Motor neuron (in vitro differentiated cells): Measurements from ENCODE around the gene COMMD2. TPM values are rescaled to one million over a fixed set of nuclear protein-coding genes. Genes with fewer than 3 reads are reported as not detected.

Experiments
- ATAC-seq, 8 experiments: fragments of 200-7000 bp; cut with Tn5 transposase; replicated peaks in 6 of 8; 2 replicates each; pipeline ENCODE4 v1.8.0; 2021; ENCODE audit warnings: mild to moderate bottlenecking in 8 of 8, moderate library complexity in 8 of 8
- H3K27ac ChIP-seq, 2 donors: fragments of 250-450 bp; sonication (Bioruptor Pico); 2 replicates each; pipeline ENCODE4 v1.9.0; 2021; ENCODE audit warnings: antibody characterized with exemption in 2 of 2, mild to moderate bottlenecking in 2 of 2, moderate library complexity in 1 of 2
- H3K4me1 ChIP-seq, 2 donors: fragments of 250-450 bp; sonication (Bioruptor Pico); replicated peaks in 1 of 2; 2 replicates each; pipeline ENCODE4 v1.6.1; 2021; ENCODE audit warnings: antibody characterized with exemption in 2 of 2, mild to moderate bottlenecking in 2 of 2, moderate library complexity in 1 of 2
- H3K4me3 ChIP-seq, 5 donors: fragments of 250-450 bp; sonication (Bioruptor Pico); 2 replicates each; pipeline ENCODE4 v1.9.0; 2021; ENCODE audit warnings: antibody characterized with exemption in 5 of 5, mild to moderate bottlenecking in 5 of 5, moderate library complexity in 4 of 5
- WGBS, 10 experiments: fragments of 450-650 bp; shearing (Covaris generic); methylation state at CpG; one replicate each; pipeline ENCODE4 v1.0.0; 2022; 5-methylcytosine and 5-hydroxymethylcytosine counted together
- in situ Hi-C, 9 experiments: fragments of 400-800 bp; cut with MboI; loops; one replicate each; pipeline ENCODE4 v1.15.0; 2021; ENCODE audit warnings: low sequenced_read_pairs in 9 of 9, low pct_unique_long_range_greater_than_20kb in 2 of 9; ENCODE audit not compliant: unreplicated experiment in 9 of 9
- total RNA-seq, 8 experiments: library from RNA; unstranded; fragments of 300-600 nt; gene quantifications; 2 replicates each; pipeline versions ENCODE4 v1.2.3 to v1.2.4, GENCODE V29; 2022

Gene COMMD2
- total RNA-seq, 8 experiments from 2014 or later, result 22.7 to 46.3 (median 29.3) TPM

DNA sequence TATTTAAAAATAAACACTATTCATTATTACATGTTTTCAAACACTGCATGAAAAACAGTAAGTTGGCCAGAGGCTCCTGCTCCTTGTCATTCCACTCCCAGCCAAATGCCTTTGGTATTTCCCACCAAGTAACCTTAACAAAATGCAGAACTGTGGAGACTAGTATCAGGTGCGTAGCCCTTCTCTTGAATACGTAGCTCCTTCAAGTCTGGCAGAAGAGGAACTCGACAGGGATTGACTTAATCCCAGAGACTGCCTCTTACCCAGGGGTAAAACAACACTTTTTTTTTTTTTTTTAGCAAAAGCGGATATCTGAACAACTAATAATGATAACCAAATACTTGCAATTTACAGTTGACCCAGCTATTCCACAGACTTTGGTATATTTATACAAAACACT, 738 bp downstream of the COMMD2 start:
- Histone ChIP-seq H3K27ac (no peak overlapping the region), H3K4me3 (peak overlapping the region; percentile 71 to 94 (median 87)), H3K4me1 (peaks cover 3 to 9% of the 10 kb centered on the region in 2 donors)
- 0 to 29% (median 11%) methylated on average over 2 to 4 of the region's 4 CpGs; no CpG with 5 or more reads in 1 of the 10 experiments for WGBS, 10 experiments
- in situ Hi-C loops, result no loop called here
- ATAC-seq, result no peak

DNA sequence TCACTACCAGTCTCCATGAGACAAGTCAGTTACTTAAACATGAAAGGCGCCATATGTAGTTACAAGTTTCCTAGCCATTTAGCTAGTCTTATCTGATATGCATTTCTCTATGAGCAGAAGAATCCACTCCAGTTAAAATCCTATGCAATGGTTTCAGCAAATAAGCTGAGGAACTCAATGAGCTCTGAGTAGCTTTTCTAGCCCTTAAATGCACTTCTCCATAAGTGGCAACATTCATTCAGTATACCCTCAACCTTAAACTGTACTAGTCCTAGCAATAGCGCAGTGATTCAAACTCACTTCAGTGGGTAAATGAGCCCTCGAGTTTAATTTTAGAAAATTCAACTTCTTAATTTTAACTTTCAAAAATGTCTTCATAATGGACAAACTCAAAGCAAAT, 7.7 kb downstream of the COMMD2 start:
- 80 to 100% (median 100%) methylated on average over 1 to 3 of the region's 3 CpGs for WGBS, 10 experiments
- in situ Hi-C loops, result no loop called here
- no peak for ATAC-seq
- H3K4me3 ChIP-seq, result no peak overlapping the region
- no peak overlapping the region for H3K27ac ChIP-seq
- H3K4me1 ChIP-seq, result no peaks in the 10 kb centered on the region

DNA sequence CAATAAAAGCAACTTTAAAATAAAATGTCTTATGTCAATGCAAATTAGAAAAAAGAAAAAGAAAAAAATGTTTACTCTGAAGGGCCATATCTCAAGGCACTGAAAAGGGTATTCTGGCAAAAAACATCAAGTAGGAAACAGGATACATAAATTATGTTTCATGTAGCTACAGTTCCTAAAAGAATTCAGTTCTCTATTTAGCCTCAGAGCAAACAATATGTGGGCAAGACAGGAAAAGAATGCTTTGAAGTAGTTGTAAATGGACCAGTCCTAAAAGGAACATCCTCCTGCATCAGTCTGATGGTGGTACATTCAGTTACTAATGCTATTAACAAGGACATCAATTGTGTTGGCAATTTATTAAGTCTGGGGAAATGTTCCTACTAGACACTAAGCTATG, 8.1 kb downstream of the COMMD2 start:
- Histone ChIP-seq H3K27ac (no peak overlapping the region), H3K4me3 (no peak overlapping the region), H3K4me1 (no peaks in the 10 kb centered on the region)
- in situ Hi-C loops, result no loop called here
- no peak for ATAC-seq

DNA sequence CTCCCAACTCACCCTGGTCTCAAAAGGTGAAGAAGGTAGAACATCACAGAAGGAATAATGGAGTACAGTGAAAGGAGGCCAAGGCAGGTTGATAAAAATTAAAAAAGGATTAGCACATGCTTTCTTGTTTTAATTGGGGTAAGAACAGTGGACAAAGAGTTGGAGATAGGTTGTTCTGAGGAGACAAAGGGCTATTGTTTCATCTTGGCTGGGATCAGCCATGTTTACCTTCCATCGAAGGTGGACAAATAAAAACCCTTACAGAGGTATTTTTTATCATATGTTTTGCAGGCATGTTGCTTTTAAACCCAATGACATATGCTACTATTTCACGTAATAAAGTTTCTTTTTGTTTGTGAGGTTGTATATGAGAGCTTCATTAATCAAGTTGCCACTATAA, 12.9 kb downstream of the COMMD2 start:
- in situ Hi-C loops, result no loop called here
- H3K4me3 ChIP-seq, result no peak overlapping the region
- no peak overlapping the region for H3K27ac ChIP-seq
- H3K4me1 ChIP-seq, result no peaks in the 10 kb centered on the region
- ATAC-seq, result no peak
- 80 to 100% (median 100%) methylated on average over 1 to 2 of the region's 2 CpGs; no CpG with 5 or more reads in 1 of the 10 experiments for WGBS, 10 experiments

DNA sequence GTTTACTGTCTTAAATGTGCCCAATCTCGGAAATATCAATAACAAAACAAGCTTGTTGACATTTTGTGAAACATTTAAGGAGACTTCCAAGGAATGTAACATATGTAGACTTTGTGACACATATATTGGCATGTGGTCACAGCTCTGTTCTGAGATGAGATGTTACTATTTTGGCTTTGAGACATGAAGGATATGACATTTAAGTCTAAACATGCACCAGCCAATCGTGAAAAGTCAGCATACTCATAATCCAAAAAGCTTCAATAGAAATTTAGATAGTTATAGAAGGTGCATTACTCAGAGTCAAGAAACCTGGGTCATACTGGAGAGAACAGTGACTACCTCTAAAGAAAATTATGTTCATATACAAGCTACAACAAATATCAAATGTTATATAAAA, 13.4 kb downstream of the COMMD2 start:
- in situ Hi-C loops, result no loop called here
- 52 to 100% (median 89%) methylated on average over 2 of the region's 2 CpGs; no CpG with 5 or more reads in 1 of the 10 experiments for WGBS, 10 experiments
- H3K27ac ChIP-seq, result no peak overlapping the region
- H3K4me1 ChIP-seq, result no peaks in the 10 kb centered on the region
- ATAC-seq, result no peak
- no peak overlapping the region for H3K4me3 ChIP-seq

DNA sequence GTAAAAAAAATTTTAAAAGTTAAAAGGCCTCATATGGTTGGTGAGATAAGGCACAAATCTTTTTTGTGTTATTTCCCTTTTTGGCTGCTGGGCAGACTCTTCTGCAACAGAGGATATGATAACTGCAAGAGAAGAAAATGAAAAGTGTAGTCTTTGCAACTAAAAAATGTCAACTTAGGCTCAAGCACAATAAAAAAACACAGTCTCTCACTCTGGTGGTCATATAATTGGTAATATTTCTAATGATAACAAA, 15.4 kb downstream of the COMMD2 start:
- no peak overlapping the region for H3K4me3 ChIP-seq
- in situ Hi-C loops, result no loop called here
- H3K27ac ChIP-seq, result no peak overlapping the region
- ATAC-seq, result no peak
- no peaks in the 10 kb centered on the region for H3K4me1 ChIP-seq

DNA sequence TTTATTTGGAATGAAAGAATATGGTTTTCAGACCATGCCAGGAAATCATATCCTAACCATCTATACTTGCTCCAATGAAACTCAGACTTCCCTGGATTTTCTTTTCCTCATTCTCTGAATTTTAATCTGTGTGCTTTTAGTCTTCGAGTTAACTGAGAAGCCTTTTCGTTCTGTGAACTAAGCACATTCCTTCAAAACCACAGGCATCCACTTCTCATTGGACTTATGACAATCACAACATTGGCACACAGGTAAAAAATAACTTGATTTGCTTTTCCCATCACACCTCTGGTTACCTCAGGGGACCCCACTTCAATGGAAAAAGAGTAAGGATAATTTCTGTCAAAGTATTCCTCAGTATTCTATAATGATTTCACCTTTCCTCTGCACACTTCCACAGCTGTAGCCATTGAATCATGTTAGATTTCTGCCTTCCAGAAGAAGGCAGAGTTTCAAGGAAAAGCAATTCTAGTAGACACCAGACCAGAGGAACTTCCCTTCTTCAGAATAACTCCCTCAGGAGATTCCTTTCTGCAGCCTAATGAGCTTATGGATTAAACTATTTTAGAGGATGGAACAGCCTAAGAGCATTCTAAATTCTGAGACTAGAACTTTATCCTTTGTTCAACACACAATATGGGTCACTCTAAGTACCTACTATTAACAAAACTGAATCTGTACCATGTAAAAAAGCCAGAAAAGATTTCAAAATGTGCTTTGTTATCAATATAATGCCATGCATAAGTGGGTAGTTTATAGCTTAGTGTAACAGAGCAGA, 15.9 kb downstream of the COMMD2 start:
- WGBS, 10 experiments, result 20 to 96% (median 76%) methylated on average over 1 to 2 of the region's 2 CpGs; no CpG with 5 or more reads in 2 of the 10 experiments
- in situ Hi-C loops, result no loop called here
- Histone ChIP-seq H3K4me1 (no peaks in the 10 kb centered on the region), H3K27ac (no peak overlapping the region), H3K4me3 (no peak overlapping the region)
- ATAC-seq, result peak in 2 of 8 experiments; percentile 27 to 45

DNA sequence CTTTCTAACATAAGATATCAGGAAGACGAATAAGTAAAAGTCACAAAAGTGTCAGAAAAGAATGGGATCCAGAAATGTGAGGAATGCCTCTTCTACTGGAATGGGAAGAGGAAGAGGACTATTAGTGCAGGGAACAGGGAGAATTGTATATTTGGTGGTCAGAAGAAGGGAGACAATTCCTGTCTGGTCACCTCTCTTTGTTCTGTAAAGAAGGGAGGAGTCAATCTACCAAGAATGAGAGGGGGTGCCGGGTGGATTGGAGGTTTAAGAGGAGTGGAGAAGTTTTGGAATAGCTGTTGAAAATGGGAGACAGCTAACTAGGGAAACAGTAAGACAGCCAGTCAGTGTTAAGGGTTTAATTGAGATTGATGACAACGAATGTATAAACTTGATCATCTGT, 20.1 kb downstream of the COMMD2 start:
- no peak for ATAC-seq
- 54 to 93% (median 84%) methylated on average over 1 to 3 of the region's 3 CpGs for WGBS, 10 experiments
- Histone ChIP-seq H3K4me3 (no peak overlapping the region), H3K4me1 (no peaks in the 10 kb centered on the region), H3K27ac (no peak overlapping the region)
- in situ Hi-C loops, result no loop called here

DNA sequence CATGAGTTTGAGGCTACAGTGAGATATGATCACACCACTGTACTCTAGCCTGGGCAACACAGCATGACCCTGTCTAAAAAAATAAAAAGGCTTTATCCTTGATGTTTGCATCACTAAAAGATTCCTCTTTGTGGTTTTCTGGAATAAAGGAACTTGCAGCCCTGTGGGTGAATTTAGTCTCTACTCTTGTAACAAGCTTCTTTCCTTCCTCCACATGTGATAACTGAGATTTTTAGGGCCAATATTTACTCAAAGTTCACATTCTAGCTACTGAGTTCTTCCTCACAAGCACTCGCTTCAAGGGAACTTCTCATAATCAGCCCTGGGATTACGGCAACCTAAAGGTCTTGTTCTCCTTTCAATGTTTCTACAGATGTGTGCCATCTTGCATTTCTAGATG, 24.6 kb downstream of the COMMD2 start:
- 0 to 100% (median 73%) methylated on average over 1 to 2 of the region's 2 CpGs; no CpG with 5 or more reads in 2 of the 10 experiments for WGBS, 10 experiments
- H3K27ac ChIP-seq, result no peak overlapping the region
- H3K4me1 ChIP-seq, result no peaks in the 10 kb centered on the region
- no peak overlapping the region for H3K4me3 ChIP-seq
- in situ Hi-C loops, result no loop called here
- ATAC-seq, result no peak

DNA sequence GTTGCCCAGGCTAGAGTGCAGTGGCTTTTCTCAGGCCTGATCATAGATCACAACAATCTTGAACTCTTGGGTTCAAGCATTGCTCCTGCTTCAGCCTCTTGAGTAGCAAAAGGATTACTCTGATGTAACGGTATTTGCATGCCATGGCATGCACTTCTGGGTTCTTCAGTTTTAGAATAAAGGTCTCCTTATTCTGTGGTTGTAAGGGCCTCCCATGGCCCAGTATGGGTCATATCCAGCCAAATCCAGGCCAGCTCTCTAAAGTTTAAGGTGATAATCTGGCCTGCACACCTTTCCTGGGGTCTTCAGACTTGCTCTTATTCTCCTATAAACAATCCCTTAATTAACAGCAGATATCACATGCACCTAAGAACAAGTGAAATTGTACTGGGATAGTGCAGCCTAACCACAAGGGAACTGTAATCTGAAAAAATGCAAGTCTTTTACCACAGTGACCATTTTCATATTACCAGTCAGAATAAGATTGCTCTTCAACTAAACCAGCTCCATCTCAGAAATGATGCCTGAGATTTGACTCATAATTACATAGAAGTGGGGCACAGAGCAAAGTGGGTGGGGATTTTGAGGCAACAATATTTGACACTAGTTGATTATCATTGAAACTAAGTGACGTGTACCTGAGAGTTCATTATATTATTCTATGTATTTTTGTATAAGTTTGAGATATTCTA, 25.4 kb downstream of the COMMD2 start:
- 20 to 100% (median 96%) methylated on average over 1 to 2 of the region's 2 CpGs; no CpG with 5 or more reads in 2 of the 10 experiments for WGBS, 10 experiments
- Histone ChIP-seq H3K4me3 (no peak overlapping the region), H3K27ac (no peak overlapping the region), H3K4me1 (no peaks in the 10 kb centered on the region)
- in situ Hi-C loops, result no loop called here
- no peak for ATAC-seq

DNA sequence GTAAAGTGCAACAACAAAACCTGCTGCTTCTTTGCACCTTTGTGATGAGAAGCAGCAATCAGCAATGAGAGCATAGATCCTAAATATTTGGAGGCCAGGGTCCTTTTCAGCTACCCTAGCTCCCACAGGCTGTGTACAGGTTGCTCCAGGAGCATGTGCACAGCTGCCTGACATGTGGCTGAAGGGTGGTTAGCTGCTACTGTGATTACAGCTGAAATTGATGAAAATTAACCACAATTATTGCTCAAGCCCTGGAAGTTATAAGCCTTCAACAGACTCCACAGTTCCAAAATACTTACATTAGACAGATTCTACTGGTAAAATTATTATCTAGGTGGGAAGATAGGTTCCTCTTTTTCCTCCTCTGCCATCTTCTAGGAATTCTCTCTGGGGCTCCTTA, 28.5 kb downstream of the COMMD2 start:
- Histone ChIP-seq H3K27ac (no peak overlapping the region), H3K4me1 (no peaks in the 10 kb centered on the region), H3K4me3 (no peak overlapping the region)
- ATAC-seq, result no peak
- in situ Hi-C loops, result loop anchor here in 6 of 9 experiments (25.0 kb wide), 1 partner anchor 211 kb away; no protein-coding TSS in a partner anchor

DNA sequence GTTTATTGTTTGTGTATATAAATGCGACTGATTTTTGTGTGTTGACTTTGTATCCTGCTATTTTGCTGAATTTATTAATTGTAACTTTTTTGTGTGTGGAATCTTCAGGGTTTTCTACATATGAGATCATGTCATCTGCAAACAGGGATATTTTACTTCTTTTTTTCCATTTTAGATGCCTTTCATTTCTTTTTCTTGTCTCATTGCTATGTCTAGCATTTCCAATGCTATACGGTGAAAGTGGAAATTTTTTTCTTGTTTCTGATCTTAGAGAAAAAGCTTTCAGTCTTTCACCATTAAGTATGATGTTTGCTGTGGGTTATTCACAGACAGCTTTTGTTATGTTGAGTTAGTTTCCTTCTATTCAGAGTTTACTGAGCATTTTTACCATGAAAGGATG, 31.4 kb downstream of the COMMD2 start:
- no peak for ATAC-seq
- whole genome bisulfite sequencing, 10 experiments, result 83 to 100% (median 94%) methylated on average over 1 to 2 of the region's 2 CpGs
- H3K4me3 ChIP-seq, result no peak overlapping the region
- no peaks in the 10 kb centered on the region for H3K4me1 ChIP-seq
- in situ Hi-C loops, result loop anchor here in 6 of 9 experiments (25.0 kb wide), 1 partner anchor 209 kb away; no protein-coding TSS in a partner anchor
- H3K27ac ChIP-seq, result no peak overlapping the region

DNA sequence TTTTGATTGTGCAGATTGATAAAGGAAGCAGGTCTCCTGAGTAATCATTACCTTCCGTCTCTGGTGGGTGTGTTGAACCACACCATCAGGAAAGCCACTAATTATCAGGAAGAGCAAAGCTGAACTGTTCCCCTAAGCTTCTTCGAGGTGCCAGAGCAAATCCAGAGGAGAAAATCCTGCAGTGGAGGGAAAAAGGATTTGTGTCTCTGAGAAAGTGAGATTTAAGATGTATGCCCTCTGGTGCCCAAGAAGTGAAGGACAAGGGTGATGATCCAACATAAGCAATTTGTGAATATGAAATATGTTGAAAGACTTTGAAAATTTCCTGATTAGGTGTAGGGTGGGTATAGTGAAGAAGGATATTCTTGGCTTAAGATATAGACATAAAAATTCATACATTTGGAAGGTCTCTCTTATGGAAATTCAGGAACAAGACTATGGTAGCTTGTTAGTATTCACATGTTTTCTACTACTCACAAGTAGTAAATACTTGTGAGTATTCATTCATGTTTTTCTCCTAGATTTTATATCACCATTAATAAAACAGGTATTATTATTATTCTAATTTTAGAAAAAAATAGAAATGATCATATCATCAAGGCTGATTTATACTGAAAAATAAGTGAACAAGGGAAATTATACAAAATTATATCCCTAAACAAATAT, 34.8 kb downstream of the COMMD2 start:
- no peak overlapping the region for H3K27ac ChIP-seq
- in situ Hi-C loops, result loop anchor here in 7 of 9 experiments (10.0 to 25.0 kb wide), 2 partner anchors 203 to 205 kb away; no protein-coding TSS in a partner anchor
- no peak overlapping the region for H3K4me3 ChIP-seq
- ATAC-seq, result peak in 5 of 8 experiments; percentile 37 to 78 (median 45)
- H3K4me1 ChIP-seq, result no peaks in the 10 kb centered on the region
- WGBS, 10 experiments, result 0 to 53% (median 23%) methylated on average over 1 to 2 of the region's 2 CpGs; no CpG with 5 or more reads in 1 of the 10 experiments
